ENCODE data around the gene SNAP29.
A peak's percentile ranks its signal among the peaks of the same experiment; 100 is the strongest.

SNAP29 gene

GRCh38 chr22:20840646-20841371, 18.0 kb upstream of the SNAP29 start:
- Histone ChIP-seq H3K4me1 (ENCODE audit: control insufficient read depth in 1 of 2, insufficient read depth in 2 of 2, low read length in 2 of 2) (peaks cover 5 to 19% of the 10 kb centered on the region in 2 experiments), H3K14ac (ENCODE audit: low read length) (no peak overlapping the region), H3K9me3 (ENCODE audit: insufficient read depth, low read depth, low read length) (no peaks in the 10 kb centered on the region), H3K18ac (ENCODE audit: low read length) (no peak overlapping the region), H3K79me1 (ENCODE audit: low read length) (no peaks in the 10 kb centered on the region), H3K4ac (ENCODE audit: low read depth, low read length) (no peak overlapping the region), H4K91ac (ENCODE audit: low read depth, low read length) (no peak overlapping the region), H3K23ac (ENCODE audit: low read length) (no peak overlapping the region), H3K4me2 (ENCODE audit: low read length) (no peak overlapping the region), H2BK5ac (ENCODE audit: low read depth, low read length, poor library complexity) (no peak overlapping the region), H4K12ac (ENCODE audit: low read depth, low read length) (no peak overlapping the region), H3K27me3 (ENCODE audit: insufficient read depth, low read length) (no peaks in the 10 kb centered on the region), H3K4me3 (ENCODE audit: low read depth, low read length) (no peak overlapping the region), H3K27ac (ENCODE audit: low read depth, low read length) (no peak overlapping the region), H3K9ac (ENCODE audit: low read length) (no peak overlapping the region), H2AFZ (ENCODE audit: insufficient read depth, low read length, poor library complexity) (no peak overlapping the region), H4K8ac (ENCODE audit: low read depth, low read length) (no peak overlapping the region), H2BK12ac (ENCODE audit: low read length) (no peak overlapping the region), H2BK120ac (ENCODE audit: insufficient read depth, low read length, poor library complexity) (no peak overlapping the region), H3K36me3 (ENCODE audit: control insufficient read depth in 1 of 2, insufficient read depth in 2 of 2, low read length in 2 of 2) (no peaks in the 10 kb centered on the region), H3K79me2 (ENCODE audit: control insufficient read depth, insufficient read depth, low read length, poor library complexity) (no peaks in the 10 kb centered on the region), H2AK5ac (ENCODE audit: low read length) (no peak overlapping the region)
- no CpG with 5 or more reads among the region's 8 CpGs for whole genome bisulfite sequencing (ENCODE audit: extremely low coverage, insufficient coverage, insufficient read length)
- no peak for DNase-seq

GRCh38 chr22:20843501-20843900, 15.3 kb upstream of the SNAP29 start:
- Histone ChIP-seq H3K4me2 (ENCODE audit: low read length) (no peak overlapping the region), H2AFZ (ENCODE audit: insufficient read depth, low read length, poor library complexity) (no peak overlapping the region), H4K12ac (ENCODE audit: low read depth, low read length) (no peak overlapping the region), H2BK12ac (ENCODE audit: low read length) (no peak overlapping the region), H3K79me1 (ENCODE audit: low read length) (no peaks in the 10 kb centered on the region), H2AK5ac (ENCODE audit: low read length) (no peak overlapping the region), H4K8ac (ENCODE audit: low read depth, low read length) (no peak overlapping the region), H3K4ac (ENCODE audit: low read depth, low read length) (no peak overlapping the region), H3K79me2 (ENCODE audit: control insufficient read depth, insufficient read depth, low read length, poor library complexity) (peaks cover 1% of the 10 kb centered on the region), H3K27ac (ENCODE audit: low read depth, low read length) (peak overlapping the region; percentile 32), H2BK120ac (ENCODE audit: insufficient read depth, low read length, poor library complexity) (no peak overlapping the region), H3K14ac (ENCODE audit: low read length) (no peak overlapping the region), H3K9ac (ENCODE audit: low read length) (no peak overlapping the region), H3K27me3 (ENCODE audit: insufficient read depth, low read length) (no peaks in the 10 kb centered on the region), H3K4me1 (ENCODE audit: control insufficient read depth in 1 of 2, insufficient read depth in 2 of 2, low read length in 2 of 2) (peaks cover 5 to 19% of the 10 kb centered on the region in 2 experiments), H3K4me3 (ENCODE audit: low read depth, low read length) (no peak overlapping the region), H3K18ac (ENCODE audit: low read length) (no peak overlapping the region), H3K23ac (ENCODE audit: low read length) (no peak overlapping the region), H3K36me3 (ENCODE audit: control insufficient read depth in 1 of 2, insufficient read depth in 2 of 2, low read length in 2 of 2) (no peaks in the 10 kb centered on the region), H2BK5ac (ENCODE audit: low read depth, low read length, poor library complexity) (no peak overlapping the region), H4K91ac (ENCODE audit: low read depth, low read length) (no peak overlapping the region), H3K9me3 (ENCODE audit: insufficient read depth, low read depth, low read length) (no peaks in the 10 kb centered on the region)
- peak; percentile 81 to 94 for DNase-seq
- WGBS (ENCODE audit: extremely low coverage, insufficient coverage, insufficient read length) = no CpG with 5 or more reads among the region's 2 CpGs

GRCh38 chr22:20844055-20845037, 14.5 kb upstream of the SNAP29 start:
- Histone ChIP-seq H3K9me3 (ENCODE audit: insufficient read depth, low read depth, low read length) (no peaks in the 10 kb centered on the region), H3K9ac (ENCODE audit: low read length) (no peak overlapping the region), H2BK120ac (ENCODE audit: insufficient read depth, low read length, poor library complexity) (no peak overlapping the region), H2BK12ac (ENCODE audit: low read length) (no peak overlapping the region), H3K23ac (ENCODE audit: low read length) (no peak overlapping the region), H3K14ac (ENCODE audit: low read length) (no peak overlapping the region), H3K79me2 (ENCODE audit: control insufficient read depth, insufficient read depth, low read length, poor library complexity) (peaks cover 1% of the 10 kb centered on the region), H3K4me3 (ENCODE audit: low read depth, low read length) (no peak overlapping the region), H2AFZ (ENCODE audit: insufficient read depth, low read length, poor library complexity) (no peak overlapping the region), H3K4me1 (ENCODE audit: control insufficient read depth in 1 of 2, insufficient read depth in 2 of 2, low read length in 2 of 2) (peaks cover 5 to 19% of the 10 kb centered on the region in 2 experiments), H3K27ac (ENCODE audit: low read depth, low read length) (peak overlapping the region; percentile 3), H3K36me3 (ENCODE audit: control insufficient read depth in 1 of 2, insufficient read depth in 2 of 2, low read length in 2 of 2) (no peaks in the 10 kb centered on the region), H3K79me1 (ENCODE audit: low read length) (no peaks in the 10 kb centered on the region), H4K91ac (ENCODE audit: low read depth, low read length) (no peak overlapping the region), H2BK5ac (ENCODE audit: low read depth, low read length, poor library complexity) (no peak overlapping the region), H3K4ac (ENCODE audit: low read depth, low read length) (no peak overlapping the region), H4K8ac (ENCODE audit: low read depth, low read length) (no peak overlapping the region), H3K27me3 (ENCODE audit: insufficient read depth, low read length) (no peaks in the 10 kb centered on the region), H3K4me2 (ENCODE audit: low read length) (no peak overlapping the region), H2AK5ac (ENCODE audit: low read length) (no peak overlapping the region), H3K18ac (ENCODE audit: low read length) (no peak overlapping the region), H4K12ac (ENCODE audit: low read depth, low read length) (no peak overlapping the region)
- no CpG with 5 or more reads among the region's 5 CpGs for WGBS (ENCODE audit: extremely low coverage, insufficient coverage, insufficient read length)
- no peak for DNase-seq

- Histone ChIP-seq H2BK120ac (ENCODE audit: insufficient read depth, low read length, poor library complexity) (no peak overlapping the region), H3K9ac (ENCODE audit: low read length) (no peak overlapping the region), H3K27ac (ENCODE audit: low read depth, low read length) (no peak overlapping the region), H3K36me3 (ENCODE audit: control insufficient read depth in 1 of 2, insufficient read depth in 2 of 2, low read length in 2 of 2) (no peaks in the 10 kb centered on the region), H4K8ac (ENCODE audit: low read depth, low read length) (no peak overlapping the region), H2BK12ac (ENCODE audit: low read length) (no peak overlapping the region), H2AK5ac (ENCODE audit: low read length) (no peak overlapping the region), H3K14ac (ENCODE audit: low read length) (no peak overlapping the region), H2BK5ac (ENCODE audit: low read depth, low read length, poor library complexity) (no peak overlapping the region), H3K23ac (ENCODE audit: low read length) (no peak overlapping the region), H4K91ac (ENCODE audit: low read depth, low read length) (no peak overlapping the region), H3K79me1 (ENCODE audit: low read length) (no peaks in the 10 kb centered on the region), H2AFZ (ENCODE audit: insufficient read depth, low read length, poor library complexity) (no peak overlapping the region), H3K9me3 (ENCODE audit: insufficient read depth, low read depth, low read length) (no peaks in the 10 kb centered on the region), H3K4ac (ENCODE audit: low read depth, low read length) (peak overlapping the region; percentile 93), H3K4me2 (ENCODE audit: low read length) (no peak overlapping the region), H3K4me1 (ENCODE audit: control insufficient read depth in 1 of 2, insufficient read depth in 2 of 2, low read length in 2 of 2) (peaks cover 5 to 12% of the 10 kb centered on the region in 2 experiments), H3K18ac (ENCODE audit: low read length) (peak overlapping the region; percentile 86), H3K79me2 (ENCODE audit: control insufficient read depth, insufficient read depth, low read length, poor library complexity) (peaks cover 10% of the 10 kb centered on the region), H3K27me3 (ENCODE audit: insufficient read depth, low read length) (no peaks in the 10 kb centered on the region), H3K4me3 (ENCODE audit: low read depth, low read length) (no peak overlapping the region), H4K12ac (ENCODE audit: low read depth, low read length) (peak overlapping the region; percentile 18)
- DNase-seq = no peak
- WGBS (ENCODE audit: extremely low coverage, insufficient coverage, insufficient read length) = no CpG with 5 or more reads among the region's 2 CpGs
Measured at GRCh38 chr22:20847318-20847822, 11.4 kb upstream of the SNAP29 start.
